Mesendoderm (in vitro differentiated cells): Measurements from ENCODE around the gene RPP25. TPM values are rescaled to one million over a fixed set of nuclear protein-coding genes. Genes with fewer than 3 reads are reported as not detected.

ENCODE experiments used
- small RNA-seq: library from polyadenylated mRNA; stranded (forward); fragments of <200 nt; extraction: miRNeasy Mini kit (QIAGEN cat#:217004); gene quantifications from one replicate; pipeline ENCODE3, GENCODE V24; 2013; ENCODE audit not compliant: insufficient read depth

Gene RPP25

Small RNAs within 50 kb of the gene (small RNA-seq; reads per million reads assigned to genes)
- gene RF00019, result not detected
